ENCODE measurements around the gene COL11A1.
A peak's percentile ranks its signal among the peaks of the same experiment; 100 is the strongest.
"Not testable (repeated sequence)": the region's sequence is repeated elsewhere in the genome, so short reads cannot be mapped to it uniquely, and the experiment has no call there.

The COL11A1 gene

DNA sequence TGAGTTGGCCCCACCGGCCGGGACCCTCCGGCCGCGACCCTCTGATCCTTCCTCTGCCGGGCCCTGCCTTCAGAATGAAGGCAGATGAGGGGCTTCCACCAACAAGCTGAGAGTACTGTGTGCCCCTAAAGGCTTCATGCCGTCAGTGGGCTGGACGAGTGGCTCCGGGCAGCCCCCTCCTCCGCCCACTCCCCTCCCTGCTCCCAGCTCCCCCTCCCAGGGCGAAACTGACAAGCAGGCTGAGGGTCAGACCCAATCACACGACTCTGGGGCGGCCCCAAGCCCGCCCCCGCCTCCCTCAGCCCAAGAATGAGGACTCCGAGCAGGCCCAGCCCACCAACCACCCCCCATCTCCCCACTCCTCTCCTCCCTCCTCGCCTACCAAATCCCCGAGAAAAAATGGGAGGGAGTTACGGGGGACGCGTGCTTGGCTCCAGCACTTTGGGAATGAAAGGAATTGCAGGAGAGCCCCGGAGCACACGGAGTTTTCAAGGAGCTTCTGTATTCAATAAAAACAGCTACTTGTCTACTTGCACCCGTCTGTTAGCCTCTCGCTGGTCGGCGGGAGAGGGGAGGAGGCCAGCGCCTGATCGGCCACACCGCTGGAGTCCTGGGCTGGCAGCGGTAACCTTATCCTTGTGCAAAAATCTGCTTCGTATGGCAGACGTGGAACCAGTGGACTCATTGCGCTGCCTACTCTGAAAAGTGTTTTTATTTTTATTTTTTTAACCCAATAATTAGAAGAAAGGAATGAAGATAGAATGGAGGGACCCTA lies at the start of gene COL11A1:
COL11A1 (minus strand) TSS at position 147 of the 775 bp plus-strand sequence. CDS start 344 bp downstream, outside the sequence.
- Histone ChIP-seq H3K27ac (peak within 1 kb of the TSS in 2 of 21 experiments; percentile 11 to 29), H3K4me3 (peak within 1 kb of the TSS; percentile 0 to 34 (median 14))

- no peak overlapping the region for H3K4me3 ChIP-seq
- H3K27ac ChIP-seq, result no peak overlapping the region
Measured at GRCh38 chr1:103156966-103157365, 48.6 kb upstream of the COL11A1 start.

GRCh38 chr1:103146166-103146565 lies 37.8 kb upstream of the COL11A1 start:
- H3K27ac ChIP-seq, result no peak overlapping the region
- no peak overlapping the region for H3K4me3 ChIP-seq

- Histone ChIP-seq H3K4me3 (no peak overlapping the region), H3K27ac (no peak overlapping the region)
Measured at GRCh38 chr1:103145449-103145848, 37.1 kb upstream of the COL11A1 start.

DNA sequence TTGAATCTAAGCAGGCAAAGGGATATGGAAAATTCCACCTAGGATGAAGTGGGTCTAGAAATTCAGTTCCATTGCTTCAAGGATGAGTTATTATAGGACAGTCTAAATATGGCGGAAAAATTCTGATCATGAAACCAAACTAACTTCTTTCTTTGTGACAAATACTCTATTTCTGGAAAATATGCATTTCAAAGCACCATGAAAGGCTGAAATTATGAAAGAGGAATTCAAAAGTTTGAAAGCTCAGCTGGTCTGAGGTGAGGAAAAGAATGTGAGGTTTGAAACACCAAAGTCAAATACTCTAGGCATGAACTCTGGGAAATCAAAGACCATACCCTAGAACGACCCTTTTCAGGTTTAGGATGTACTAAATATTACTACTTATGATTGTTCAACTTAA lies 36.4 kb upstream of the COL11A1 start:
- Histone ChIP-seq H3K27ac (no peak overlapping the region), H3K4me3 (no peak overlapping the region)

GRCh38 chr1:103142461-103142860 lies 34.1 kb upstream of the COL11A1 start:
- Histone ChIP-seq H3K27ac (no peak overlapping the region), H3K4me3 (no peak overlapping the region)

- Histone ChIP-seq H3K4me3 (no peak overlapping the region), H3K27ac (no peak overlapping the region)
Measured at GRCh38 chr1:103129796-103130195, 21.5 kb upstream of the COL11A1 start.

- Histone ChIP-seq H3K27ac (no peak overlapping the region), H3K4me3 (no peak overlapping the region)
Measured at GRCh38 chr1:103129255-103129654, 20.9 kb upstream of the COL11A1 start.

DNA sequence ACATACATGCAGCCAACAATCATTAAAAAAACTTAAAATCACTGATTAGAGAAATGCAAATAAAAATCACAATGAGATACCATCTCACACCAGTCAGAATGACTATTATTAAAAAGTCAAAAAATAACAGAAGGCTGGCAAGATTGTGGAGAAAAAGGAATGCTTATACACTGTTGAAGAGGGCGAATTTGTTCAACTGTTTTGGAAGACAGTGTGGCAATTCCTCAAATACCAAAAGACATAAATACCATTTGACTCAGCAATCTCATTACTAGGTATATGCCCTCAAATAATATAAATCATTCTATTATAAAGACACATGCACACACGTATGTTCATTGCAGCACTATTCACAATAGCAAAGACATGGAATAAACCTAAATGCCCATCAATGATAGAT lies 19.9 kb upstream of the COL11A1 start:
- not testable (repeated sequence) for H3K27ac ChIP-seq, H3K4me3 ChIP-seq

GRCh38 chr1:103125219-103125618 lies 16.9 kb upstream of the COL11A1 start:
- Histone ChIP-seq H3K27ac (no peak overlapping the region), H3K4me3 (no peak overlapping the region)

DNA sequence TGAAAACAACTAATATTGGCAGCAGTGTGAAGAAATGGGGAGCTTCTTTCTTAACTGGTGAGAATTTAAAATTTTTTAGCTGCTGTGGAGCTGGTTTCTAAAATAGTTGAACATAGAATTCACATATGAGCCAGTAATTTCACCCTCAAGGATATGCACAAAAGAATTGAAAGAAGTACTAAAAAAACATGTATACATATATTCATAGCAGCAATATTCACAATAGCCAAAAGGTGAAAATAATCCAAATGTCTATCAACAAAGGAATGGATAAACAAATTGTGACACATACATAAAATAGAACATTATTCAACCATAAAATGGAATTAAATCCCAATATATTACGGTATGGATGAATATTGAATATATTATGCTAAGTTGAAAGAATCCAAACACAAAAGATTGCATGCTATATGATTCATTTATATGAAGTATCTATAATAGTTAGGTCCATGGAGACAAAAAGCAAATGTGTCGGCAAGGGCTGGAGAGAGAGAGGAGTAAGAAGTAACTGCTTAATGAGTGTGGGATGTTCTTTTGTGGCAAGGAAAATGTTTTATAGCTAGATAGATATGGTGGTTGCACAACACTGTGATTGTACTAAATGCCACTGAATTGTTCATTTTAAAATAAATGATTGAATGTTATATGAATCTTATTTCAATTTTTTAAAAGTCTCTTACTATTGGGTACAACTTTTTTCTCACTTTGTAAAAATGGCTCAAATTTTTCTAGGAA lies 14.8 kb upstream of the COL11A1 start:
- Histone ChIP-seq H3K4me3 (no peak overlapping the region), H3K27ac (no peak overlapping the region)

GRCh38 chr1:103120981-103121380 lies 12.7 kb upstream of the COL11A1 start:
- H3K27ac ChIP-seq, result no peak overlapping the region
- no peak overlapping the region for H3K4me3 ChIP-seq

- Histone ChIP-seq H3K4me3 (no peak overlapping the region), H3K27ac (no peak overlapping the region)
Measured at GRCh38 chr1:103112546-103112945, 4.2 kb upstream of the COL11A1 start.

DNA sequence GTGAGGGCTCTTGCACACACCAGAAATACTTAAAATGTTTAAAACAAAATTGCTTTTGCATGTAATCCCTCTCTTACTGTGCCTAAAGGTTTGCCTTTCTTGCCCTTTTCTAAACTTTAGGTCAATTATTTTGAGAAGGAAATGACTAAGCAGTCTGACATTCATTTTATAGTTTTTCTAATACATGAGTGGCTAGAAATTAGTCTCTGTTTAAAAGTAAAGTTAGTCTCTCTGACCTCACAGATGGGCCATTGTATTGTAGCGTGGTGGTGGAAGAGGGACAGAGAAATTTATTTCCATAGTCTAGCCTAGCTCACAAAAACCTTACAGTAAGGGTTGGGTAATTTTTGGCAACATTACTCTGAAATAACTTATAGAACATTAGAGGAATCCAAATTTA lies 3.6 kb upstream of the COL11A1 start:
- Histone ChIP-seq H3K4me3 (no peak overlapping the region), H3K27ac (no peak overlapping the region)

DNA sequence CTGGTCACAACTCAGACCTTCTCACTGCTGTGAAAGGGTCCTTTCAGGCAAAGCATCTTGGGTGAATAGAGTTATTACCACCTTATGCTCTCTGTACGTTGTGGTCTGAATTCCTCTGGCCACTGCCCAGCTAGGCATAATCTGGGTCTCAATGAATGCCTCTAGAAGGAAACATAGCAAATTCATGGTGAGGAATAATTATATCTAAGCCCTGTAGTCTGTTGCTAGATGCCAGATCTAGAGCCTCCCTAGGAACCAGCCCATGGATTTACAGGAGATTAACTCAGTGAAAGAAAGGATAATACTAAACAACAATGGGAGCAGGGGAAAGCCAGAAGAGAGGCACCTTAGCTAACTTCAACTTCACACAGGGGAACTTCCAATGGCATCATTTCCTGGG lies 2.4 kb upstream of the COL11A1 start:
- Histone ChIP-seq H3K4me3 (no peak overlapping the region), H3K27ac (no peak overlapping the region)

- no peak overlapping the region for H3K27ac ChIP-seq
- no peak overlapping the region for H3K4me3 ChIP-seq
Measured at GRCh38 chr1:103109311-103109920, 1.1 kb upstream of the COL11A1 start.

GRCh38 chr1:103107741-103108375 lies 464 bp downstream of the COL11A1 start:
- Histone ChIP-seq H3K4me3 (peak overlapping the region; percentile 0 to 34 (median 14)), H3K27ac (peak overlapping the region in 2 of 21 experiments; percentile 11 to 29)

- Histone ChIP-seq H3K27ac (peak overlapping the region in 1 of 21 experiments; percentile 35), H3K4me3 (peak overlapping the region; percentile 1 to 34 (median 14))
Measured at GRCh38 chr1:103106426-103107341, 1.6 kb downstream of the COL11A1 start.

DNA sequence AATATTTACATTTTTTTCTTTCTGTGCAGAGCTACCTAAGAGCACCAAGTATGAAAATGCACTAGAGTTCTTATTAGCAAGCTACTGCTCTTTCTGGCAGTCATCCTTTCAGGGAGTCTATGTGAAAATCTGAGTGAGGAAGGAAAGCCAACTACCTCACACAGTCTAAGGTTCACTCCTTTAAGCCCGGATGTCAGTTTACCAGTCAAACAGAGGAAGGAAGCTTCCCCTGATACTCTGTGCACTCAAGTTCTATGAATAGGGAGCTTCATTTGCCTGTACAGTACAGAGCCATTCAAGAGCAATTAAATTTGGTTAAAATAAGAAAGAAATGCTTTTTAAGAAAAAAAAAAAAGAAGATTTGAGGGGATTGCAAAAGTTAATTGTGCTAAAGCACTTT lies 6.9 kb downstream of the COL11A1 start:
- Histone ChIP-seq H3K27ac (no peak overlapping the region), H3K4me3 (no peak overlapping the region)
